HL-60 (cell line): ENCODE measurements around the gene SHROOM3.

Experiments used
- CTCF ChIP-seq: IDR thresholded peaks from one replicate; pipeline ENCODE4 v1.5.1; 2011; ENCODE audit warnings: low read length, control low read depth, inconsistent platforms; ENCODE audit not compliant: insufficient read depth
- POLR2AphosphoS5 ChIP-seq: IDR thresholded peaks from 2 replicates; pipeline ENCODE4 v1.6.1; 2012; ENCODE audit warnings: low read depth

GRCh38 chr4:76585272-76585671, 150.2 kb downstream of the SHROOM3 start:
- TF ChIP-seq CTCF (no peak), POLR2AphosphoS5 (no peak)
